ENCODE results near the gene EXOC6B. TPM values are rescaled to one million over a fixed set of nuclear protein-coding genes. Genes with fewer than 3 reads are reported as not detected.

EXOC6B gene
- total RNA-seq, 4 donors from 2014 or later: 15.7 to 58.4 (median 37.9) TPM

DNA sequence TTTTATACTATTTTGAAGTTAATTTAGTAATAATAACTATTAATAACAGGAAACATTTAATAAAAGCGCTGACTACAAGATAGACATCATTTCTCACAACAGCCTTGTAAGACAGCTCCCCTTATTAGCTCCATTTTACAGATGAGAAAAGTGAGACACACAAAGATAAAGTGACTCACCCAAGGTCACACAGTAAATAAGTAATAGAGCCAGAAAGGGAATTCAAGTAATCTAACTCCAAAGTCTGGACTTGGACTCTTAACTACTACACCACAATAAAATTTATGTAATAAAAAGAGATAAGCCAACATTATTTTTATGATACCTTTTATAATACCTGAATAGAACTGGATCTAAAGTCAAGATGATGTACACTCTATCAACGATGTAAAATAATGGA is 25.3 kb downstream of the EXOC6B start:
- H3K36me3 ChIP-seq: no peaks in the 10 kb centered on the region
- TF ChIP-seq, protein P1, sequence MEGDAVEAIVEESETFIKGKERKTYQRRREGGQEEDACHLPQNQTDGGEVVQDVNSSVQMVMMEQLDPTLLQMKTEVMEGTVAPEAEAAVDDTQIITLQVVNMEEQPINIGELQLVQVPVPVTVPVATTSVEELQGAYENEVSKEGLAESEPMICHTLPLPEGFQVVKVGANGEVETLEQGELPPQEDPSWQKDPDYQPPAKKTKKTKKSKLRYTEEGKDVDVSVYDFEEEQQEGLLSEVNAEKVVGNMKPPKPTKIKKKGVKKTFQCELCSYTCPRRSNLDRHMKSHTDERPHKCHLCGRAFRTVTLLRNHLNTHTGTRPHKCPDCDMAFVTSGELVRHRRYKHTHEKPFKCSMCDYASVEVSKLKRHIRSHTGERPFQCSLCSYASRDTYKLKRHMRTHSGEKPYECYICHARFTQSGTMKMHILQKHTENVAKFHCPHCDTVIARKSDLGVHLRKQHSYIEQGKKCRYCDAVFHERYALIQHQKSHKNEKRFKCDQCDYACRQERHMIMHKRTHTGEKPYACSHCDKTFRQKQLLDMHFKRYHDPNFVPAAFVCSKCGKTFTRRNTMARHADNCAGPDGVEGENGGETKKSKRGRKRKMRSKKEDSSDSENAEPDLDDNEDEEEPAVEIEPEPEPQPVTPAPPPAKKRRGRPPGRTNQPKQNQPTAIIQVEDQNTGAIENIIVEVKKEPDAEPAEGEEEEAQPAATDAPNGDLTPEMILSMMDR (IDR thresholded peaks at IDR 0.05): no peak
- TF ChIP-seq POLR2AphosphoS5 (IDR thresholded peaks at IDR 0.05): peak in 1 of 3 donors; percentile 51
- 82 to 83% methylated on average over 2 of the region's 2 CpGs for WGBS, 2 donors (ENCODE audit: low coverage in 1 of 2)
- peaks cover 0 to 31% (median 12%) of the 10 kb centered on the region in 4 donors for H3K4me1 ChIP-seq
- no peaks in the 10 kb centered on the region for H3K9me3 ChIP-seq
- H3K27ac ChIP-seq: no peak overlapping the region
- in situ Hi-C loops (cut with MboI; ENCODE audit: low pct_ligation_motif_present in 1 of 4, low pct_unique_long_range_greater_than_20kb in 1 of 4, low sequenced_read_pairs in 3 of 4): no loop called here
- no peak for DNase-seq
- H3K4me3 ChIP-seq: no peak overlapping the region
- intact Hi-C loops (cut with DNase I; ENCODE audit: low total_unique reads): no loop called here
- H3K27me3 ChIP-seq: no peaks in the 10 kb centered on the region

DNA sequence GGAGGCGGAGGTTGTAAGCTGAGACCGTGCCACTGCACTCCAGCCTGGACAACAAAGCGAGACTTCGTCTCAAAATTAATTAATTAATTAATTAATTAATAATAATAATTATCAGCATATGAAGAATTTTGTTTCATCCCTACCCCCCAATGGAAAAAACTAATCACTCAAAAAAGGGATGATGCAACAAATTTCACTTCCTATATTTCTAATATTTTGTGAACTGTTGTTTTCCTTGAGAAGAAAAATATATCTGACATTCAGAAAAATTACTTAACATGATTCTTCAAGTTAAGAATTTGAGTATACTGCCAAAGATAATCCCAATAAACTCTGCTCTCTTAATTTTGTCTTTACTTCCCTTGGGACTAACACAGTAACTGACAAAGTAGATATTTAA is 28.1 kb downstream of the EXOC6B start:
- no peaks in the 10 kb centered on the region for H3K27me3 ChIP-seq

DNA sequence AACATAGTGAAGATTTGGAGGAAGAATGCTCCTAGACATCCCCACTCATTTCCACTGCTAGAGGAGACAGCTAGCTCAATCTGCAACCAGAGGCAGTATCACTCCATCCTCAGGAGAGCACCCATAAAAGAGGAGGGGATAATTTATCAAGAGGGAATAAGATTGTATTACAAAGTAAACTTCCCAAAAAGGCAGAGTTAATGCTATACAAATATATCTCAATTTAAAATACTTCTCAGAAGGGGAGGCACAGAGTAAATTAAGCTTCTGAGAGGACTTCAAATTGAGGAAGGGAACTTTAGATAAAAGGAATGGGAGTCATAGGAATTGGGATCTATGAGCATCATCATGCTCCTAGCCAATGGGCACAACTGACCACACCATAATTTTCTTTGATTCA is 29.1 kb downstream of the EXOC6B start:
- in situ Hi-C loops (cut with MboI; ENCODE audit: low pct_ligation_motif_present in 1 of 4, low pct_unique_long_range_greater_than_20kb in 1 of 4, low sequenced_read_pairs in 3 of 4) (no loop called here), intact Hi-C loops (cut with DNase I; ENCODE audit: low total_unique reads) (no loop called here)
- TF ChIP-seq POLR2AphosphoS5 (IDR thresholded peaks at IDR 0.05): no peak
- no peak for TF ChIP-seq POLR2A (IDR thresholded peaks at IDR 0.05)
- TF ChIP-seq EP300 (IDR thresholded peaks at IDR 0.05; ENCODE audit: low read depth): no peak
- TF ChIP-seq, protein P1 (IDR thresholded peaks at IDR 0.05): no peak

More for the DNA sequence above, 28.1 kb downstream of the EXOC6B start:
- in situ Hi-C loops (cut with MboI; ENCODE audit: low pct_ligation_motif_present in 1 of 4, low pct_unique_long_range_greater_than_20kb in 1 of 4, low sequenced_read_pairs in 3 of 4) (no loop called here), intact Hi-C loops (cut with DNase I; ENCODE audit: low total_unique reads) (no loop called here)
- Histone ChIP-seq H3K4me3 (no peak overlapping the region), H3K9me3 (no peaks in the 10 kb centered on the region), H3K4me1 (peaks cover 0 to 35% (median 13%) of the 10 kb centered on the region in 4 donors), H3K27ac (no peak overlapping the region), H3K36me3 (no peaks in the 10 kb centered on the region)
- no peak for DNase-seq
- TF ChIP-seq EP300 (IDR thresholded peaks at IDR 0.05; ENCODE audit: low read depth) (no peak), POLR2AphosphoS5 (IDR thresholded peaks at IDR 0.05) (no peak), POLR2A (IDR thresholded peaks at IDR 0.05) (no peak)
- TF ChIP-seq, protein P1 (IDR thresholded peaks at IDR 0.05): no peak
- WGBS, 2 donors (ENCODE audit: low coverage in 1 of 2): 100% methylated on average over 3 to 4 of the region's 4 CpGs

DNA sequence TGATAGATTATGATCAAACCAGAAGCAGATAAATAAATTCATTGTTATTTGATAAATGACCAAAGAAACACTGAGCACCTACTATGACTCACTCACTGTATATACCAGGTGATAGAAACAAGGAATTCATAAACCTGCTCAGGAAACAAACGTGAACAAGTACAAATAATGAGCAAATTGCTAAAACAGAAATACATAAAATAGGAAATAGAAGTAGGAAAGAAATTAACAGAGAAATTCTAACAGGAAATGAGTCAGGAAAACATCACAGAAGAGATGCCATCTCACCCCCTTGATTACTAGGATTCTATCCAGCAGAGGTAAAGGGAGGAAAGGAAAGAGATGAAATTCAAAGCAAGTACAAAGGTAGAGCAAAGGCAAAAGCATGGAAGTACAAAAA is 31.3 kb downstream of the EXOC6B start:
- no peak for DNase-seq
- no peaks in the 10 kb centered on the region for H3K36me3 ChIP-seq
- TF ChIP-seq POLR2A (IDR thresholded peaks at IDR 0.05) (no peak), POLR2AphosphoS5 (IDR thresholded peaks at IDR 0.05) (no peak), EP300 (IDR thresholded peaks at IDR 0.05; ENCODE audit: low read depth) (no peak)
- TF ChIP-seq, protein P1 (IDR thresholded peaks at IDR 0.05): no peak
- no peaks in the 10 kb centered on the region for H3K9me3 ChIP-seq
- peaks cover 0 to 26% (median 8%) of the 10 kb centered on the region in 4 donors for H3K4me1 ChIP-seq
- in situ Hi-C loops (cut with MboI; ENCODE audit: low pct_ligation_motif_present in 1 of 4, low pct_unique_long_range_greater_than_20kb in 1 of 4, low sequenced_read_pairs in 3 of 4): no loop called here
- WGBS, 2 donors (ENCODE audit: low coverage in 1 of 2): 40 to 69% methylated on average over 1 of the region's 1 CpG
- H3K4me3 ChIP-seq: no peak overlapping the region
- no peak overlapping the region for H3K27ac ChIP-seq
- H3K27me3 ChIP-seq: no peaks in the 10 kb centered on the region
- intact Hi-C loops (cut with DNase I; ENCODE audit: low total_unique reads): no loop called here

More for the DNA sequence above, 29.1 kb downstream of the EXOC6B start:
- Histone ChIP-seq H3K4me3 (no peak overlapping the region), H3K27ac (no peak overlapping the region), H3K27me3 (no peaks in the 10 kb centered on the region), H3K4me1 (peaks cover 0 to 35% (median 13%) of the 10 kb centered on the region in 4 donors), H3K9me3 (no peaks in the 10 kb centered on the region), H3K36me3 (no peaks in the 10 kb centered on the region)
- no peak for DNase-seq
